ENCODE results near the gene ZBTB7A.

ZBTB7A gene

DNA sequence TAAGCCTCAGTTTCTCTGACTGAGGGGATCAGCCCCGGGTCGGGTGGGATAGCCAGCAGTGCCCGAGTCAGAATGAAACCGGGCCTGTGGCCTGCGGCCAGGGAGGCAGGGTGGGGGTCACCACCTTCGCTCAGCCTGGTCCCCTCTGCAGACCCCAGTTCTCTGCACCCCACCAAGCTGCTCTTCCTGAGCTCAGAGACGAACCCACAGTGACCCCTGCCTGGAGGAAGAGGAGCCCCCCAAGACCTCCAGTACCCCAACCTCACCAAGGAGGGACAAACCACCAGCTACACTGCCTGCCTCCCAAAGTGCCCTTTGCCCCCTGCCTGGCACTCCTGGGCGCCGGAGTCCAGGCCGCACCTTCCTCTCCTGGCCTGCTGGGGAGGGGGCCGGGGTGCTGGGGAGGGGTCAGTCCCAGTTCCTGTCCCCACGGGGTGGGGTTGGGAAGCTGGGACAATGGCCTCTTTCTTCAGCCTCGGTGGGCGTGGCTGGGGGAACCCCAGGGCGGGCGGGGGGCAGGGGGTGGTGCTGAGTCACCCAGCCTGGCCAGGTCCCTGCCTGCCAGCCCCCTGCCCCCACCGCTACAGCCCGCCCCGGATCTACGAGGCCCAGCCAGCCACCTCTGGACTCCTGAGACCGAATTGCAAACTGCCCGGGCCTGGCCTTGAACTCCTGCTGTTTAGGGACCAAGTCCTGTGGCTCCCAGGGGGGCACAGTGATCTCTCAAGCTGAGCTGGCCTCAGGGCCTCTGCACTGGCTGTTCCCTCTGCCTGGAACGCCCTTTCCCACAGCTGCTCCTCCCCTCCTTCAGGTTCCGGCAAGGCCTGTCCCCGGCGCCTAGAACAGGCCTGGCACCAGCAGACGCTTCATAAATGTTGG lies 14.3 kb downstream of the ZBTB7A start:
- no peak for DNase-seq

DNA sequence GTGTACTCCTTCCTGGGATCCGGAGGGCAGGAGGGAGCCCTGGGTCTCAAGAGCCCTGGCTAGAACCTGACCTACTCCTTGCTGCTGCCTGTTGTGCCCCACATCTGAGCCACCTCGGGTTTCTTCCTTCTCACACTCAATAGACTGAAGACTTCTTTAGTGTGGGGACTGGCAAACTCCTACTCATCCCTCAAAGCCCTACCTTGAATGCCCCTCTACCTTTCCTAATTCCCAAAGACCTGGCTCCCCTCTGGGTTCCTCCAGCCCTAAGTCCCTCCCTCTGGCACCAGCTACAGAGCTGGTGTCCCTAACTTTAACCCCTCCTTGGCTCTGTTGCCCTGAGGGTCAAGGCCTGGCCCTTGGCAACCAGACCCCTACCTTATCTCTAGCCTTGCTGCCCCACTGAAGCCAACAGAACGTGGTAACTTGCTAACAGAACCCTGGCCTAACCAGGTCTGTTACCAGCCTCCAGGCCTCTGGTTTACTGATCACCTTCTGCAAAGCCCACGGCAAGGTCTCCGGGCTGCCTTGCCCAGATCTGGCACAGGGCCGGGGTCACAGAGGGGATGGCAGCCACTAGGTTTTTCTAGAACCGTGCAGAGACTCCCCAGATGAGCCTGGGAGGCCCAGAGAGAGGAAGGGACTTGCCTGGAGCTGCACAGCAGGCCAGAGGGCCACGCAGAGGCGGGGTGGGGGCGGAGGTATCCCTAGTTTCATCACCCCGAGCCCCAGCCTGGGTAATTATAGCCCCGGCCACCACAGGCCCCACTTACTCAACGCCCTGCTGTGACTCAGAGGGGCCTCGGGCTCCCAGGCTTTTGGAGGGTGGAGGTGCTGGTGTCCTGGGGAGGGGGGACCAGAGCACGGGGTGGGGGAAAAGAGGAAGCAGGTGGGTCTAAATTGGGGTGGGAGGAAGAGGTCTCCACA lies 15.3 kb downstream of the ZBTB7A start:
- no peak for DNase-seq

- no peak for DNase-seq
Observed at GRCh38 chr19:4049432-4049831, 17.3 kb downstream of the ZBTB7A start.

DNA sequence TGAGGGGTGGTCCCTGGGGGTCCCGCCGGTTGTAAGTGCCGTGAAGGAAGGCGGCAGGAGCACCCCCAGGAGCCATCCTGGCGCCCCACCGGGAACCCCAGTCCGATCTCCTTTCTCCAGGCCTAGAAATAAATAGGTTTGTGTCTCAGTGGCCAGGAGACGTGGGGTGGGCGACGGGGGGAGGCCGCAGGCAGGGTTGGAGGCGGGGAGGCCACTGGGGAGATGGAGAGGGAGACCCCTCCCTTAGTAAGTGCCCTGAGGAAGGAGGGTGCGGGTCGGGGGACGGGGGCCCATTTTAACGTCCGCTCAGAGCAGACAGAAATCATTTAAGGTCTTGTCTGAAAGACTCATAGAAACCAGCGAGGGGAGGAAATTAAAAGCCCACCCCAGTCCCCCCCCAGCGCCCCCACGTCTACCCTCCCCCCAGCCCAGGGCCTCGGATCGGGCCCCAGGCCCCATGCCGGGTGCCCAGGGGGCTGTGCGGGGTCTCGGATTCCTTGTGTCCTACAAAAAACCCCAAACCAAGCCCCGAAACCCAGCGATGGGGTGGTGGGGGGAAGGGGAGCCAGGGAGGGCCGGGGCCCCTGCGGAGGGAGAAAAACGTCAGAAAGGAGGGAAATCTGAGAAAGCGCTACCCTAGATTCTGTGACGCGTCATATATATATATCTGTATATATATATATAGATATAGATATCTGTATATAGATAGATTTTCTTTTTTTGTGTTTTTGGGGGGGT lies 19.6 kb downstream of the ZBTB7A start:
- DNase-seq = no peak

DNA sequence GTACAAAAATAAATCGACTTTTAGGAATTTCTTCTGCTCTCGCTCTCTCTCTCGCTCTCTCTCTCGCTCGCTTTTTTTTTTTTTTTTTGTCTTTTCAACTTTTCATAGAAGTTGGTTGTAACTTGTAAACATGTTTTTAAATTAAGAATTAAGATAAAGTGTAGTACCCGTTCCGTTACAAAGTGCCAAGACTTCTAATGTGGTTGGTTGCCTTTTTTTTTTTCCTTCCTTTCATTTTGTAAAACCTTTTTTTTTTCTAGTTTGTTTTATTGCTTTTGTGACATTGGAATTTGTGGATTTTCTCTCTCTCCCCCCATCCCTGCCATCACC lies 20.4 kb downstream of the ZBTB7A start:
- no peak for DNase-seq

GRCh38 chr19:4045597-4046361 lies 20.9 kb downstream of the ZBTB7A start:
- no peak for DNase-seq

- DNase-seq = no peak
Observed at GRCh38 chr19:4044990-4045465, 21.7 kb downstream of the ZBTB7A start.

- DNase-seq = no peak
Observed at GRCh38 chr19:4043966-4044715, 22.6 kb downstream of the ZBTB7A start.

- DNase-seq = no peak
Observed at GRCh38 chr19:4043401-4043800, 23.3 kb downstream of the ZBTB7A start.

DNA sequence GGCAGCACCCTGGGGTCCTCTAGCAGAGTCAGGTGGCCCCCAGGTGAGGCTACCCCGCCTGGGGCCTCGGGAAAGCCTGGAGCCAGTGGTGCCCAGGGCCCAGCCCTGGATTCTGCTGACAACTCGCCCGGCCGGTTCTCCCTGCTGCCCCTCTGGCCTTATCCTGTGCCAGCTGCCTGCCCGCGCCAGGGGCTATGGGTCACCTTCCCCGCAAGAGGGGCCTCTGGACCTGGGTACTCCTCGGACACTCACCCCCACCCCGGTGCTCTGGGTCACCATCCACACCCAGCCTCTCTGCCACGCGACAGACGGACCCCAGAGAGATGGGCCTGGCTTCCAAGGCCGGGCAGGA lies 24.0 kb downstream of the ZBTB7A start:
- no peak for DNase-seq

DNA sequence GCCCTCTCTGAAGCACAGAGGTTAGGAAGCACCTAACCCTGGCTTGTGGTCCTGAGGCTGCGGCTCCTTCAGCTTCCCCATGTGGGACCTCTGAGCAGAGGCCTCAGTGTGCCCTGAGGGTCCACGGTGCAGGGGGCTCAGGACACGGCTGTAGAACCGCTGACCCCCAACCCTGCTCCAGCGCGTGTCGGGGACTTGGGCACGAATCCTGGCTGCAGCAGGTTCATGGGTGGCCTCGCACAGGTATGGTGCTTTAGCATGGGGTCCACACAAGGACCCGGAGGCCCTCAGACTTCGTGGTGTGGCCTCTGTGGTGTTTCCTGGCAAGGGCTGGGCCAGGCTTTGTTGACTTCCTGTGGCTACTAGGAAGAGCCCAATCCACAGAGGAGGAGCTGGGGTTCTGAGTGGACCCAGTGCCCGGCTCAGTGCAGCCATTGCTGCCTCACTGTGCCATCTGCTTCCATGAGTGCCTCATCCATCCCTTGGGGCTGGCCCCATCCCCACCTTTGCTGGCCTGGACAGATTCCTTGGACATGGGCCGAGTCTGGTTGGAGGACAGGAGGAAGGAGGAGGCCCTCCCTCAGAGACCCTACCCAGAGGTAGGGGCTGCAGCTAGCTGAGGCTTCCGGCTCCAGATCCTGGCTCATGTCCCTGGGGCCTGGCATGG lies 24.5 kb downstream of the ZBTB7A start:
- no peak for DNase-seq

GRCh38 chr19:4038661-4039423 lies 27.9 kb downstream of the ZBTB7A start:
- DNase-seq = no peak

- no peak for DNase-seq
Observed at GRCh38 chr19:4038057-4038456, 28.6 kb downstream of the ZBTB7A start.

- no peak for DNase-seq
Observed at GRCh38 chr19:4037301-4037949, 29.3 kb downstream of the ZBTB7A start.

DNA sequence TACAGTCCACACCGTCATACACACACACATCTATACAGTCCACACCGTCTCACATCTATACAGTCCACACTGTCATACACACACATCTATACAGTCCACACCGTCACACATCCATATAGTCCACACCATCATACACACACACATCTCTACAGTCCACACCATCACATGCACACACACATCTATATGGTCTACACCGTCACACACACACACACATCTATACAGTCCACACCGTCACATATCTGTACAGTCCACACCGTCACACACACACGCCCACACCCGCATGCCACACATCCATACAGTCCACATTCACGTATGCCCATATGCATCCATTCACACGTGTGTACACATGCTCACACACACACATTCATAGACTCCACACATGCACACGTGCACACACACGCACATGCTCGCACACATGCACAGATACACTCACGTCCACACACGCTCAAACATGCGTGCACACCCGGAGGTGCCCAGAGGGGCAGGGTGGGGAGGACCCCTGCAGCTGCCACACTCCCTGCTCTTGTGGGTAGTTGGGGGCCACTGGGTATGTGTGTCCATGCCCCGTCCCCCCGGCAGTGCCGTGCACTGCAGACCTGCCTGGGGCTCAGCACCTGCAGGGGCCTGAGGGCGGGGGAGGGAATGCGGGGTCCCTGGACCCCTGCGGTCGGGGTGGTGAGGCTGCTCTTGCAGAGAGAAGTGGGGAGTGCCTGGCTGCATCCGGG lies 30.0 kb downstream of the ZBTB7A start:
- no peak for DNase-seq

GRCh38 chr19:4035582-4035981 lies 31.1 kb downstream of the ZBTB7A start:
- DNase-seq = no peak

DNA sequence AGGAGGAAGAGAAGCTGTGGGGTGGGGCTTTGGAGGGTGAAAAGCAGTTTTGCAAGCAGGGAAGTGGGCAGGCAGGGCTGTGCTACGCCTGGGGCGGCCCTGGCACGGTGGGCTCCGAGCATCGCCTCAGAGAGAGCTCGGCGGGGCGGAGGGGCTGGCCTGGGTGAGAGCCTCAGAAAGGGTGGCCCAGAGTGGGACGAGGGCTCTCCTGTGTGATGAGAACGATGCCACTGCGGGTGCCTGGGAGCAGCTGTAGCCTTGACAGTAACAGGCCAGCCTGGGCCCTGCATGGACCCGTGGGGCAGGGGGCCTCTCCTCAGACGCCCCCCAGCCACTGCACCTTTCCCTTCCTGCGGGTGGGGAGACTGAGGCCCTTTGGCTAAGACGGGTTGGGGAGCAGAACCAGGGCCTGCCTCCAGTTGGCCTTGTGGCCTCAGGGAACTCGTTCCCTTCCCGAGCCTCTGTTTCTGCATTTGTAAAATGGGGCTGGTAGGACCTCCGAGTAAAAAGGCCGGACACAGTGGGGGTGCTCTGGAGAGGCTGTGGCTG lies 31.6 kb downstream of the ZBTB7A start:
- no peak for DNase-seq

All from activated gamma-delta T cell treated with Interleukin-2 at 50 U/mL for 16 hours (primary cell).